ENCODE data around the gene CAMK2D. TPM values are rescaled to one million over a fixed set of nuclear protein-coding genes. Genes with fewer than 3 reads are reported as not detected.

Gene CAMK2D
- total RNA-seq, 4 donors from 2014 or later: 62.0 to 122 (median 85.1) TPM

GRCh38 chr4:113404167-113404571 lies 357.4 kb downstream of the CAMK2D start:
- no peak for TF ChIP-seq CTCF (IDR thresholded peaks at IDR 0.05; ENCODE audit: low read depth)

Small RNA genes lying within 50 kb of the gene (small RNA-seq; reads per million reads assigned to genes)
- gene RN7SL184P (not detected), gene RNU1-138P (not detected)

Other genes with a start within 250 kb of the CAMK2D start
- gene ARSJ, start 217.9 kb upstream of the CAMK2D start, total RNA-seq: 1 to 10 TPM in 2 of 4 donors, under 1 TPM in 2; 0.75 to 1.2 (median 1.0) TPM